ENCODE data around the gene GMPR. TPM values are rescaled to one million over a fixed set of nuclear protein-coding genes. Genes with fewer than 3 reads are reported as not detected.

Gene GMPR
- total RNA-seq, 1 experiment from 2014 or later, result 2.0 TPM

DNA sequence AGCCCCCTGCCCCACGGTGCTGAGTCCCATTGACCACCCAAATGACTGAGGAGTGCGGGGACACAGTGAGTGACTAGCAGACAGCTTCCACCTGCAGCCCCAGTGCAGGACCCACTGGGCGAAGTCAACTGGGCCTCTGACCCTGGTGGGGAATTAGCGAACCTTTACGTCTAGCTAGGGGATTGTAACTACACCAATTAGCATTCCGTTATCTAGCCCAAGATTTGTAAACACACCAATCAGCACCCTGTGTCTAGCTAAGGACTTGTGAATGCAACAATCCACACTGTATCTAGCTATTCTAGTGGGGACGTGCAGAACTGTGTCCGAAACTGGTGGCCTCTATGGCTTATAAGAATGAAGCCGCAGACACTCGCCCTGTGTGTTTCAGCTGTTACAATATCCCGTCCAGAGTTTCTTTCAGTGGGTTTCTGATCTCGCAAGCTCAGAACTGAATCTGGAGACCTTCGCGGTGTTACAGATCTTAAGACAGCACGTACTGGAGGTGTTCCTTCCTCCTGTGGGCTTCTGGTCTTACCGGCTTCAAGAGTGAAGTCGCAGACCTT is 21.1 kb upstream of the GMPR start:
- no TSS peak for BruUV-seq (replicated peaks)
- H3K4me2 ChIP-seq, result no peak overlapping the region
- ChIA-PET CTCF (no interaction called here), POLR2A (ENCODE audit: unreplicated experiment) (no interaction called here)
- TF ChIP-seq EZH2 (IDR thresholded peaks at IDR 0.05; ENCODE audit: low read depth) (no peak), CTCF (conservative IDR thresholded peaks at IDR 0.05) (no peak)
- intact Hi-C loops (cut with micrococcal nuclease; ENCODE audit: unreplicated experiment), result no loop called here
- H3K4me1 ChIP-seq (replicated peaks; ENCODE audit: insufficient read depth), result no peaks in the 10 kb centered on the region
- no peak for DNase-seq
- no peaks in the 10 kb centered on the region for H3F3A ChIP-seq (ENCODE audit: insufficient read depth, low read depth)
- no peak overlapping the region for H3K4me3 ChIP-seq
- peaks cover 33% of the 10 kb centered on the region for H3K27me3 ChIP-seq (ENCODE audit: insufficient read depth, low read depth)
- H2AFZ ChIP-seq, result no peak overlapping the region
- no peaks in the 10 kb centered on the region for H3K9me2 ChIP-seq (ENCODE audit: insufficient read depth)
- no peaks in the 10 kb centered on the region for H3K36me3 ChIP-seq (ENCODE audit: low read depth)
- H3K9me3 ChIP-seq (ENCODE audit: insufficient read depth, low read depth), result no peaks in the 10 kb centered on the region
- no peaks in the 10 kb centered on the region for H3K79me2 ChIP-seq (ENCODE audit: low read depth)
- no peak overlapping the region for H3K27ac ChIP-seq
- no peaks in the 10 kb centered on the region for H4K20me1 ChIP-seq (ENCODE audit: insufficient read depth)

GRCh38 chr6:16222826-16223225 is 15.6 kb upstream of the GMPR start:
- TF ChIP-seq CTCF (conservative IDR thresholded peaks at IDR 0.05), result no peak
- no peak for TF ChIP-seq EZH2 (IDR thresholded peaks at IDR 0.05; ENCODE audit: low read depth)
- Histone ChIP-seq H3K4me2 (no peak overlapping the region), H3K36me3 (ENCODE audit: low read depth) (no peaks in the 10 kb centered on the region), H3K9me2 (ENCODE audit: insufficient read depth) (no peaks in the 10 kb centered on the region), H3K27me3 (ENCODE audit: insufficient read depth, low read depth) (peaks cover 20% of the 10 kb centered on the region; the same call in 1 of the 2 replicates), H3K9me3 (ENCODE audit: insufficient read depth, low read depth) (0 out of 2 replicates have a peak, but pooled peaks cover 7% of the 10 kb centered on the region), H2AFZ (no peak overlapping the region), H3K4me1 (replicated peaks; ENCODE audit: insufficient read depth) (no peaks in the 10 kb centered on the region), H3K27ac (no peak overlapping the region), H3K4me3 (no peak overlapping the region), H3K79me2 (ENCODE audit: low read depth) (no peaks in the 10 kb centered on the region), H4K20me1 (ENCODE audit: insufficient read depth) (no peaks in the 10 kb centered on the region), H3F3A (ENCODE audit: insufficient read depth, low read depth) (no peaks in the 10 kb centered on the region)
- ChIA-PET CTCF (no interaction called here), POLR2A (ENCODE audit: unreplicated experiment) (no interaction called here)
- no TSS peak for BruUV-seq (replicated peaks)
- intact Hi-C loops (cut with micrococcal nuclease; ENCODE audit: unreplicated experiment), result no loop called here
- DNase-seq, result no peak

DNA sequence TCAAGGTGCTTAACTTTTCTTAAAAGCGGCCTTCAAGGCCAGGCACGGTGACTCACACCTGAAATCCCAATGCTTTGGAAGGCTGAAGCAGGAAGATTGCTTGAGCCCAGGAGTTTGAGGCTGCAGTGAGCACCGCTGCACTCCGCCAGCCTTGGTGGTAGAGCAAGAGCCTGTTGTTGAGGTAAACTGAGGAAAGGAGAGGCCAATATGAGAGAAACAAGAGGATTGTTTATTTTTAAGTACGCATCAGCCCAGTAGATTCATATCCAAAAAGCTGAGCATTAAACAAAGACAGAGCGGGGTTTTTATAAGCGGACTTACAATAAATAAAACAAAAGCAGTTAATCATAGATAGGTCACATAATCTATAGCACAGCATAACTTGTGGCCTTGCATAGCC is 15.0 kb upstream of the GMPR start:
- intact Hi-C loops (cut with micrococcal nuclease; ENCODE audit: unreplicated experiment), result no loop called here
- no peak for TF ChIP-seq EZH2 (IDR thresholded peaks at IDR 0.05; ENCODE audit: low read depth)
- TF ChIP-seq CTCF (conservative IDR thresholded peaks at IDR 0.05), result no peak

More for the DNA sequence above, 15.0 kb upstream of the GMPR start:
- Histone ChIP-seq H3K4me1 (replicated peaks; ENCODE audit: insufficient read depth) (no peaks in the 10 kb centered on the region), H3F3A (ENCODE audit: insufficient read depth, low read depth) (no peaks in the 10 kb centered on the region), H3K9me2 (ENCODE audit: insufficient read depth) (no peaks in the 10 kb centered on the region), H3K27ac (no peak overlapping the region), H4K20me1 (ENCODE audit: insufficient read depth) (no peaks in the 10 kb centered on the region), H3K27me3 (ENCODE audit: insufficient read depth, low read depth) (peaks cover 24% of the 10 kb centered on the region), H2AFZ (no peak overlapping the region), H3K4me2 (no peak overlapping the region), H3K79me2 (ENCODE audit: low read depth) (no peaks in the 10 kb centered on the region), H3K9me3 (ENCODE audit: insufficient read depth, low read depth) (0 out of 2 replicates have a peak, but pooled peaks cover 7% of the 10 kb centered on the region), H3K36me3 (ENCODE audit: low read depth) (no peaks in the 10 kb centered on the region), H3K4me3 (no peak overlapping the region)
- ChIA-PET CTCF (no interaction called here), POLR2A (ENCODE audit: unreplicated experiment) (interaction anchor here (0.6 kb wide), 1 partner anchor 99 kb away, joined by 3 read pairs; no protein-coding TSS in a partner anchor)
- no peak for DNase-seq
- BruUV-seq (replicated peaks), result no TSS peak

Measured in PC-9 (cell line).